ENCODE results near the gene HPCAL1.

HPCAL1 gene

DNA sequence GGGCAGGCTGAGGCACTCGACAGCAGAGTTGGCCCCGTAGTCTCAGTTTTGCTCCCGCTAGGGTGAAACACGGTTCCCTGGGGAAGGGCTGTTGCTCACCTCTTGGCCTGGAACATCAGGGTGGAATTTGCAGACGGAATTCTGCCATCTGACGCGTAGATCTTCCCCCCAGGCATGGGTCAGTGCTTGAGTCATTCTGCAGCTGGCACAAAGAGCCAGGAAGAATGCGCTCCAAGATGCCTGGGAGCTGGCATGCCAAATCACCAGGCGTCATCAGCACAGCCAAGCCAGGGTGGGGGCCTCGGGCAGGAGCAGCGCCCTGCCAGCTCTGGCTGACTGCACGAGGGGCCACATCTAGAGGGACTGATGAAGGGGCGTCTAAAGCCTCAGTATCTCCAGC, 102.7 kb downstream of the HPCAL1 start:
- H3K4me3 ChIP-seq (ENCODE audit: low read length) = peak overlapping the region; percentile 24
- peak; percentile 99 for DNase-seq (ENCODE audit: low read depth)
- no peak; the same call in 1 of the 2 replicates for TF ChIP-seq CTCF (conservative IDR thresholded peaks at IDR 0.05; ENCODE audit: low read length)

DNA sequence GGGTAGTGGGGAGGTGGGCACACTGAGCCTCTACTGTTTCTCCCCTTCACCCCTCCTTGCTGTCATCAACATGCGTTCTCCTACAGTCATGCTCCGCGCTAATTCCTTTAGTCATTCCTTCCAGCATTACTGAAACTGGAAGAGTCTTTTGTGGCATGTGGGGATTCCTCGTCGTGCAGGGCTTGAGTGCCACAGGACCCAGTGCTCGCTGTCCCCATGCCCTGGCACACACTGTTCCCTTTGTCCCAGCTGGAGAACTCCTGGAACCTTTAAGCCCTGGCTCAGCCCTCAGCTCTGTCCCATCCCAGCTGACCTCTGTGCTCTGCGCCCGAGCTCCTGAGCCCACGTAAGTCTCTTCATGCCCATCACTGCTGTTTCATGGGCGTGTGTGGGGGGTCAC, 103.3 kb downstream of the HPCAL1 start:
- peak; percentile 43 for DNase-seq (ENCODE audit: low read depth)
- no peak for TF ChIP-seq CTCF (conservative IDR thresholded peaks at IDR 0.05; ENCODE audit: low read length)
- no peak overlapping the region; the same call in 1 of the 2 replicates for H3K4me3 ChIP-seq (ENCODE audit: low read length)

DNA sequence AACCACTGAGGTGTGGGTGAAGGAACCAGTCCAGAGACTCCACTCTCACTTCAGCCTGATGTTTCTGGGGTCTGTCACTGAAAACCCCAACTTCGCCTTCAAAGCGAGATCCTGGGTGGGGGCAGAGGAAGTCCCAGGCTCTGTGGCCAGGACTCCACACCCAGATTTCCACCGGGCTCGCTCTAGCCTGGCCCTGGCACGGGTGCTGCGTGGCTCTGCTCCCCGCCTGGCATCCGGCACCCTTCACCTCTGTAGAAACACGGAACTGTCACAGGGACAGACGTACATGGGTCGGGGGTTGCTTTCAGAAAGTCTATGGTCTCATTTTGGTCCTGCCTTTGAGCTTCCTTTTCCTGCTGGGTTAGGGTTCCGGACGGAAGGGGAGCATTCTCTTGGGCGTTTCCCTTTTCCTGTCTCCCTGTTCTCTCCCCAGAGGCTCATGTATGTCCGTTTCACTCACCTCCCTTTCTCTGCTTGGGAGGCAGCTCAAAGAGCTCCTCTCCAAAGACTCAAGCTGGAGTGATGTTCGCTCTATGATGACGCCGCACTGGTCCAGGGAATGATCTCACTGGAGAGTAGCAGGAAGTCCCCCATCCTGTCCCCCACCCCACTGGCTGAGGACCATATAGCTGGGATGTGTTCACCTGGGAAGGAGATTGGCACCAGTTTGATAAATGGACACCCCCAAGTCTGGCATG, 103.9 kb downstream of the HPCAL1 start:
- no peak for DNase-seq (ENCODE audit: low read depth)
- no peak overlapping the region for H3K4me3 ChIP-seq (ENCODE audit: low read length)
- TF ChIP-seq CTCF (conservative IDR thresholded peaks at IDR 0.05; ENCODE audit: low read length) = no peak

DNA sequence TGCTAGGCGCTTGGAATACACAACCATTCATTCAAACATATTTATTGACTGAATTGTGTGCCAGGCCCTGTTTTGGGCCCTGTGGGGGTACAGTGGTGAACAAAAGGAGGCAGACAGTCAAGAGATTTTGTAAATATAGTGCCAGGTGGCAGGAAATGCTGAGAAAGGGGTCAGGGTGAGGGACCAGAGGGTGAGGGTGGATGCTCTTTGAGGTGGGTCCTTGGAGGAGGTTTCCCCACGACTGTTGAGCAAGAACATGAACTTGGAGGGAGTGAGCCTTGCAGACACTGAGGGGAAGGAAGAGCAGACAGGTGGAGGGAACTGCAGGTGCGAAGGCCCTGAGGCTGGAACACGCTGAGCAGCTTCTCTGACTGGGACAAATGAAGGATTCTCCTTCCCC, 104.7 kb downstream of the HPCAL1 start:
- H3K4me3 ChIP-seq (ENCODE audit: low read length) = no peak overlapping the region
- no peak for TF ChIP-seq CTCF (conservative IDR thresholded peaks at IDR 0.05; ENCODE audit: low read length)
- no peak for DNase-seq (ENCODE audit: low read depth)

DNA sequence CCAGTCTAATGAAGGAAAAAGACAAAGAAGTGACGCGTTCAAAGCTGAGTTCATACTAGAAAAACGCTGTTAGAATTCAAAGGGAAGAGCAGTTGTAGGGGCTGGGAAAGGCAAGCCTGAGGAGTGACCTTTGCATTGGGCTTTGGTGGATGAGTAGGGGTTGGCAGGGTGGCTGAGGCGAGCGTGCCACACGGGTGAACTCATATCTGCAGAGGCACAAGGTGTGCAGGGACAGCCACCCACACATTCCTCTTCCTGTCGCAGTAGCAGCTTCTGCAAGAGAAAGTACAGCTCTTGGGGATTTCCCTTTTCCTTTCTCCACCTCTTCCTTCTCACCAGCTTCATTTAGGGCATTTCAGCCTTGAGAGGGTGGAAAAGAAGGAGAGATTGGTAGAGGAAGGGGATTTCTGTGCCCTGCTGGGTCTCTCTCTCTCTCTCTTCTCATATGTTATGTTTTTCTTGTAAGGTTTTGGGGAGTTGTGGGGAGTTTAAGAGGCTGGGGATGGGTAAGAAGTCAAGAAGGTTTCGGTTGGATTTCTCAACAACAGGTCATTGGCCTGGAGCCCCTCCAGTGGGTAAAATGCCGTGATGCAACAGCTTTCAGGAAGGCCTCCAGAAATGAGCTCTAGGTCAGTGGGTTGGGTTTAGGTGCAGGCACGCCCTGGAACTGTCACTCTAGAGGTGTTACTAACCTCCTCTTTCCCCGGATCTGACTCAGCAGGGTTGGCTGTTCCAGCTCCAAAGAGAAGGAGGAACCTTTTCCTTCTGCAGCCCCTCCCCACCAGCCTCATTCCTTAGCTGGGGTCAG, 105.3 kb downstream of the HPCAL1 start:
- DNase-seq (ENCODE audit: low read depth) = peak; percentile 48
- H3K4me3 ChIP-seq (ENCODE audit: low read length) = no peak overlapping the region
- no peak for TF ChIP-seq CTCF (conservative IDR thresholded peaks at IDR 0.05; ENCODE audit: low read length)

- no peak overlapping the region for H3K4me3 ChIP-seq (ENCODE audit: low read length)
- peak; percentile 43 for DNase-seq (ENCODE audit: low read depth)
- TF ChIP-seq CTCF (conservative IDR thresholded peaks at IDR 0.05; ENCODE audit: low read length) = peak; percentile 90
Measured at GRCh38 chr2:10408649-10409579, 106.2 kb downstream of the HPCAL1 start.

Data from AG10803 (cell line).